Progenitor cell of endocrine pancreas (in vitro differentiated cells): ENCODE measurements around the gene CDR2. TPM values are rescaled to one million over a fixed set of nuclear protein-coding genes. Genes with fewer than 3 reads are reported as not detected.
"Not testable (repeated sequence)": the region's sequence is repeated elsewhere in the genome, so short reads cannot be mapped to it uniquely, and the experiment has no call there.

Experiments
- DNase-seq: peaks from one replicate; pipeline ENCODE4 v3.0.0; 2021; ENCODE audit warnings: low spot score; ENCODE audit not compliant: unreplicated experiment
- H3K27ac Mint-ChIP-seq: 2 replicates; pipeline ENCODE4 v1.8.0; 2021; ENCODE audit warnings: mild to moderate bottlenecking, moderate library complexity, mixed read lengths
- H3K27me3 Mint-ChIP-seq: 2 replicates; pipeline ENCODE4 v1.8.0; 2021; ENCODE audit warnings: mixed read lengths
- H3K36me3 Mint-ChIP-seq: 2 replicates; pipeline ENCODE4 v1.8.0; 2022; ENCODE audit warnings: mixed read lengths; ENCODE audit not compliant: insufficient read depth
- H3K4me1 Mint-ChIP-seq: 2 replicates; pipeline ENCODE4 v1.8.0; 2021; ENCODE audit warnings: low read depth, mixed read lengths
- H3K4me3 Mint-ChIP-seq: 2 replicates; pipeline ENCODE4 v1.8.0; 2021; ENCODE audit warnings: low read depth, mild to moderate bottlenecking, moderate library complexity, mixed read lengths
- H3K9me3 Mint-ChIP-seq: 2 replicates; pipeline ENCODE4 v1.8.0; 2021; ENCODE audit warnings: low read depth, mixed read lengths
- CTCF ChIP-seq: fragments of 200-600 bp; sonication (generic); IDR thresholded peaks from one replicate; pipeline ENCODE4 v1.5.0; 2021; ENCODE audit warnings: antibody characterized with exemption, mild to moderate bottlenecking; ENCODE audit not compliant: unreplicated experiment
- total RNA-seq: library from RNA; stranded (reverse); gene quantifications from 2 replicates; pipeline ENCODE4 v1.2.1, GENCODE V29; 2021

CDR2 gene
- total RNA-seq, 1 donor from 2014 or later = 16.6 TPM

- DNase-seq = no peak
Measured at GRCh38 chr16:22372882-22373661, 1.3 kb downstream of the CDR2 start.

GRCh38 chr16:22370038-22370820, 4.2 kb downstream of the CDR2 start:
- Mint-ChIP-seq H3K4me3 (no peak overlapping the region), H3K9me3 (no peaks in the 10 kb centered on the region), H3K36me3 (peaks cover 1% of the 10 kb centered on the region), H3K27ac (no peak overlapping the region), H3K4me1 (peaks cover 38% of the 10 kb centered on the region), H3K27me3 (no peaks in the 10 kb centered on the region)
- no peak for TF ChIP-seq CTCF
- no peak for DNase-seq

More at GRCh38 chr16:22372882-22373661, 1.3 kb downstream of the CDR2 start:
- H3K27me3 Mint-ChIP-seq = peaks cover 9% of the 10 kb centered on the region
- H3K27ac Mint-ChIP-seq = peak overlapping the region; percentile 49
- peaks cover 29% of the 10 kb centered on the region for H3K4me1 Mint-ChIP-seq
- no peaks in the 10 kb centered on the region for H3K36me3 Mint-ChIP-seq
- no peaks in the 10 kb centered on the region for H3K9me3 Mint-ChIP-seq
- TF ChIP-seq CTCF = no peak
- peak overlapping the region; percentile 92 for H3K4me3 Mint-ChIP-seq

GRCh38 chr16:22369221-22369811, 5.1 kb downstream of the CDR2 start:
- peaks cover 8% of the 10 kb centered on the region for H3K36me3 Mint-ChIP-seq
- peaks cover 36% of the 10 kb centered on the region for H3K4me1 Mint-ChIP-seq
- no peaks in the 10 kb centered on the region for H3K9me3 Mint-ChIP-seq
- no peak for DNase-seq
- TF ChIP-seq CTCF = no peak
- no peak overlapping the region for H3K4me3 Mint-ChIP-seq
- peak overlapping the region; percentile 62 for H3K27ac Mint-ChIP-seq
- no peaks in the 10 kb centered on the region for H3K27me3 Mint-ChIP-seq

GRCh38 chr16:22368200-22368826, 6.1 kb downstream of the CDR2 start:
- not testable (repeated sequence) for H3K9me3 Mint-ChIP-seq, H3K4me3 Mint-ChIP-seq, DNase-seq, H3K27me3 Mint-ChIP-seq
- H3K36me3 Mint-ChIP-seq = peaks cover 12% of the 10 kb centered on the region
- peaks cover 33% of the 10 kb centered on the region for H3K4me1 Mint-ChIP-seq
- peak overlapping the region; percentile 93 for H3K27ac Mint-ChIP-seq

- Mint-ChIP-seq H3K27me3 (no peaks in the 10 kb centered on the region), H3K4me1 (peaks cover 28% of the 10 kb centered on the region), H3K27ac (peak overlapping the region; percentile 67), H3K36me3 (peaks cover 19% of the 10 kb centered on the region), H3K9me3 (no peaks in the 10 kb centered on the region), H3K4me3 (no peak overlapping the region)
- no peak for DNase-seq
- TF ChIP-seq CTCF = no peak
Measured at GRCh38 chr16:22366889-22367288, 7.5 kb downstream of the CDR2 start.
